Activated CD4-positive, alpha-beta T cell treated with anti-CD3 and anti-CD28 coated beads, Interleukin-2, amount 50 U/mL, for 1 hour (primary cell): ENCODE data around the gene RP2.

ENCODE experiments used
- DNase-seq: peaks from one replicate; pipeline ENCODE4 v3.0.0-alpha.2; 2020

RP2 gene

DNA sequence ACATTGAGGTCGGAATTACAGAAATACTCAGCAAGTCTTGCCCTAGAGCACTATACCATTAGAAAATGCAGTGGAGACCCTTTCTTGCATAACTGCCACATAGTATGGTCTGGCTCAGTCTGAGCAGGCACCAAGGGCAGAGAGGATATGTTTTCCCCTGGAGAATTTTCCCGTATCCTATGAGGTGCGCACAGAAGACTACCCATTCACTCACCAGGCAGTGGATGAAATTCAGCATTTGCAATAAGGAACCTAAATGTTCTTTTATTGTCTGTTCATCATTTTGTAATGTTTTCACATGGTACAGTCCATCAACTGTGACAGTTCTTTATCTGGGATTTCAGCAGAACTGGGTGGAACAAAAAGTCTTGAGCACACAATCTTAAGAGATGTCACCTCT, 90.9 kb downstream of the RP2 start:
- DNase-seq, result no peak

DNA sequence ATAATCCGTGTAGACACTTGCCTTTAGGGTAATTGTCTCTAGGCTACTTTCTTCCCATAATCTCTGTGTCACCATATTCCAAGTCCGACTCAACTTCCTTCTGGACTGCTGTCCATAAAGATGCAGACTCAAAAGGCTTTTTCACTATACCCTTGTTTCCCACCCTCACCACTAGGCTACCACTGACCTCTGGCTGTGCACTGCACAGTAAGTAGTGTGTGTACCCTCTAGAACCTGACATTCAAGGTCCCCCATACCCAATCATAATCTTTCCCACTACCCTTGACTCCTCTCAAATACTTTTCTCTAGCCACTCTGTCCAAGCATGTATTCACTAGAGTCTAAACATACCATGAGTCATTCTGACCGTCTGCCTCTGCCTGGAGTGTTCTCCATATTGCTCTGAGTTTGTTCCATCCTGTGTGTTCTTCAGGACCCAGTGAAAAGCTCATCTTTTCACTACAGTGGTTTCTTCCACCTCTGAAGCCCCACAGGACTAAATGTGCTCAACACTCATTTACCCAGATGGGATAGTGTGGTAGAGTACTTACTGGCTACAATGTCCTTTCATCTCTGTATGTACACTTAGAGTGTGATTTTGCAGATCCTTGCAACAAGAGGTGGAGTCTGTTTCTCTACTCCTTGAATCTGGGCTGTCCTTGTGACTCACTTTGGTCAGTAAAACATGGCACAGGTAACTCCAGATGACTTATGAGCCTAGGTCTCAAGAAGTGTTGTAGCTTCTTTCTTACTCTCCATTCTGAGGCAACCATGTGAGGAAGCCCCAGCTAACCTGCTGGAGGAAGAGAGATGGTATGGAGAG, 92.8 kb downstream of the RP2 start:
- DNase-seq, result no peak
